ENCODE measurements around the gene PLCG2. TPM values are rescaled to one million over a fixed set of nuclear protein-coding genes. Genes with fewer than 3 reads are reported as not detected.

The PLCG2 gene
- total RNA-seq, 1 experiment from 2014 or later, result 3.5 TPM

DNA sequence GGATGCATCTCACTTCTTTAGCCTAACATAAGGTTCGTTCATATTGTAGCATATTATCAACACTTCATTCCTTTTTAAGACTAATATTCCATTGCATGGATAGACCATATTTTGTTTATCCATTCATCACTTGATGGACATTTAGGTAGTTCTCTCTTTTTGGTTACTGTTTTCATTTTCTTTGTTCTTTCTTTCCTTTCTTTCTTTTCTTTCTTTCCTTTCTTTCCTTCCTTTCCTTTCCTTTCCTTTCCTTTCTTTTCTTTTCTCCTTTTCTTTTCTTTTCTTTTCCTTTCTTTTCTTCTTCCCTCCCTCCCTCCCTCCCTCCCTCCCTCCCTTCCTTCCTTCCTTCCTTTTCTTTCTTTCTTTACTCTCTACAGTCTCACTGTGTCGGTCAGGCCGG lies 24.2 kb downstream of the PLCG2 start:
- TF ChIP-seq CTCF (conservative IDR thresholded peaks at IDR 0.05; ENCODE audit: low read depth, low read length) (no peak), EZH2phosphoT487 (IDR thresholded peaks at IDR 0.05; ENCODE audit: borderline replicate concordance, low read length) (no peak), EZH2 (IDR thresholded peaks at IDR 0.05; ENCODE audit: low read length, unreplicated experiment) (no peak)
- Histone ChIP-seq H3K79me2 (ENCODE audit: low read length) (no peaks in the 10 kb centered on the region), H3K27me3 (ENCODE audit: low read length) (no peaks in the 10 kb centered on the region), H2AFZ (ENCODE audit: low read length) (no peak overlapping the region), H3K4me2 (ENCODE audit: low read length) (no peak overlapping the region), H3K9ac (ENCODE audit: low read length) (no peak overlapping the region), H3K4me3 (ENCODE audit: low read length) (no peak overlapping the region), H3F3A (ENCODE audit: low read length, unreplicated experiment) (no peaks in the 10 kb centered on the region), H3K4me1 (ENCODE audit: insufficient read depth, low read length) (no peaks in the 10 kb centered on the region), H3K36me3 (ENCODE audit: low read depth, low read length) (no peaks in the 10 kb centered on the region), H3K9me3 (ENCODE audit: low read length) (no peaks in the 10 kb centered on the region), H3K9me2 (replicated peaks; ENCODE audit: low read length) (no peaks in the 10 kb centered on the region), H3K27ac (ENCODE audit: low read length) (no peak overlapping the region), H4K20me1 (ENCODE audit: low read length) (no peaks in the 10 kb centered on the region)
- POLR2A ChIA-PET (ENCODE audit: unreplicated experiment), result no interaction called here
- DNase-seq (no peak), ATAC-seq (no peak)
- intact Hi-C loops (cut with micrococcal nuclease), result no loop called here
- CTCF ChIA-PET, result no interaction called here
- no TSS peak for BruUV-seq (replicated peaks)

GRCh38 chr16:81804134-81804610 lies 25.1 kb downstream of the PLCG2 start:
- intact Hi-C loops (cut with micrococcal nuclease), result no loop called here

More at GRCh38 chr16:81804134-81804610, 25.1 kb downstream of the PLCG2 start:
- CTCF ChIA-PET, result no interaction called here
- no peaks in the 10 kb centered on the region for H3K4me1 ChIP-seq (ENCODE audit: insufficient read depth, low read length)
- H3K79me2 ChIP-seq (ENCODE audit: low read length), result no peaks in the 10 kb centered on the region
- DNase-seq (no peak), ATAC-seq (no peak)
- H3K36me3 ChIP-seq (ENCODE audit: low read depth, low read length), result no peaks in the 10 kb centered on the region
- H3K9ac ChIP-seq (ENCODE audit: low read length), result no peak overlapping the region
- no peak overlapping the region for H3K4me3 ChIP-seq (ENCODE audit: low read length)
- H4K20me1 ChIP-seq (ENCODE audit: low read length), result no peaks in the 10 kb centered on the region
- no peaks in the 10 kb centered on the region for H3K9me2 ChIP-seq (replicated peaks; ENCODE audit: low read length)
- no peak overlapping the region for H3K27ac ChIP-seq (ENCODE audit: low read length)
- TF ChIP-seq EZH2 (IDR thresholded peaks at IDR 0.05; ENCODE audit: low read length, unreplicated experiment), result no peak
- TF ChIP-seq CTCF (conservative IDR thresholded peaks at IDR 0.05; ENCODE audit: low read depth, low read length), result no peak
- no peak for TF ChIP-seq EZH2phosphoT487 (IDR thresholded peaks at IDR 0.05; ENCODE audit: borderline replicate concordance, low read length)
- BruUV-seq (replicated peaks), result no TSS peak
- POLR2A ChIA-PET (ENCODE audit: unreplicated experiment), result no interaction called here
- H3K27me3 ChIP-seq (ENCODE audit: low read length), result no peaks in the 10 kb centered on the region
- H3K9me3 ChIP-seq (ENCODE audit: low read length), result no peaks in the 10 kb centered on the region
- H2AFZ ChIP-seq (ENCODE audit: low read length), result no peak overlapping the region
- H3F3A ChIP-seq (ENCODE audit: low read length, unreplicated experiment), result no peaks in the 10 kb centered on the region
- H3K4me2 ChIP-seq (ENCODE audit: low read length), result no peak overlapping the region
